ENCODE results near the gene MYO1E.

DNA sequence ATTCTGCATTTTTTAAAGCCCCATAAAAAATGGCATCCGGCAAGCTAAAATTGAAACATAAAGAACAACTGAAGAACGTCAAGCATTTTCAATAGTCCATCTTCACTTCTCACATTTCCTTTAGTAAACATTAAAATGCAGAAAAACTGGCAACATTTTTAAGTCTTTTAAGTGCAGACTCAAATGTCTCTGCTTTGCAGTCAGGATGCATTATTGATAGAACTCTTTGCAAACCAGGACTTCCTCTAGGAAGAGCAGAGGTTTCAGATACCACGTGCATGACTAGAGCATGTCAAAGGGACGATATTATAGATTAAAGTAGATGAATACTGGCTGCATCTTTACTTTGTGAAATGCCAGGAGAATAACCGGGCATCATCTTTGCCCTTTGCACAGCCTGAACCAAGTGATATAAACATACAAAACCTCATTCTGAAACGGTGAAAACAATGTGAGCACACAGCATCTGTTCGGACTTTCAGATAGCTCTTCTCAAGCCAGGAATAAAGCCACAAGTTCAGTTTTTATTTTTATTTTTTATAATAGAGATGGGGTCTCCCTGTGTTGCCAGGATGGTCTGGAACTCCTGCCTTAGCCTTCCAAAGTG is 101.0 kb downstream of the MYO1E start:
- no peak for TF ChIP-seq ZFP30 (CRISPR knock-in tag; IDR thresholded peaks at IDR 0.05)
- TF ChIP-seq, protein P1, sequence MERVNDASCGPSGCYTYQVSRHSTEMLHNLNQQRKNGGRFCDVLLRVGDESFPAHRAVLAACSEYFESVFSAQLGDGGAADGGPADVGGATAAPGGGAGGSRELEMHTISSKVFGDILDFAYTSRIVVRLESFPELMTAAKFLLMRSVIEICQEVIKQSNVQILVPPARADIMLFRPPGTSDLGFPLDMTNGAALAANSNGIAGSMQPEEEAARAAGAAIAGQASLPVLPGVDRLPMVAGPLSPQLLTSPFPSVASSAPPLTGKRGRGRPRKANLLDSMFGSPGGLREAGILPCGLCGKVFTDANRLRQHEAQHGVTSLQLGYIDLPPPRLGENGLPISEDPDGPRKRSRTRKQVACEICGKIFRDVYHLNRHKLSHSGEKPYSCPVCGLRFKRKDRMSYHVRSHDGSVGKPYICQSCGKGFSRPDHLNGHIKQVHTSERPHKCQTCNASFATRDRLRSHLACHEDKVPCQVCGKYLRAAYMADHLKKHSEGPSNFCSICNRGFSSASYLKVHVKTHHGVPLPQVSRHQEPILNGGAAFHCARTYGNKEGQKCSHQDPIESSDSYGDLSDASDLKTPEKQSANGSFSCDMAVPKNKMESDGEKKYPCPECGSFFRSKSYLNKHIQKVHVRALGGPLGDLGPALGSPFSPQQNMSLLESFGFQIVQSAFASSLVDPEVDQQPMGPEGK (CRISPR knock-in tag; IDR thresholded peaks at IDR 0.05; ENCODE audit: borderline replicate concordance), result no peak
